ENCODE data around the gene DIS3L2.
"Not testable (repeated sequence)": the region's sequence is repeated elsewhere in the genome, so short reads cannot be mapped to it uniquely, and the experiment has no call there.

Gene DIS3L2

GRCh38 chr2:232377319-232377718, 415.8 kb downstream of the DIS3L2 start:
- no peak for TF ChIP-seq CTCF (IDR thresholded peaks at IDR 0.05; ENCODE audit: low read depth, low read length)
- no peak for DNase-seq (ENCODE audit: extremely low read depth, low read depth)

- TF ChIP-seq CTCF (IDR thresholded peaks at IDR 0.05; ENCODE audit: low read depth, low read length), result no peak
- DNase-seq (ENCODE audit: extremely low read depth, low read depth), result no peak
Observed at GRCh38 chr2:232377841-232378734, 416.6 kb downstream of the DIS3L2 start.

- not testable (repeated sequence) for DNase-seq (ENCODE audit: extremely low read depth, low read depth)
Observed at GRCh38 chr2:232378735-232379151, 417.2 kb downstream of the DIS3L2 start, which contains the start of gene ALPP. TSS of gene ALPP (plus strand) at chr2:232378751. CDS start at chr2:232378803, 52 bp downstream.

GRCh38 chr2:232379610-232380590, 418.4 kb downstream of the DIS3L2 start:
- not testable (repeated sequence) for DNase-seq (ENCODE audit: extremely low read depth, low read depth)

- not testable (repeated sequence) for DNase-seq (ENCODE audit: extremely low read depth, low read depth)
Observed at GRCh38 chr2:232381204-232382031, 419.9 kb downstream of the DIS3L2 start.

- DNase-seq (ENCODE audit: extremely low read depth, low read depth), result no peak
- TF ChIP-seq CTCF (IDR thresholded peaks at IDR 0.05; ENCODE audit: low read depth, low read length), result no peak
Observed at GRCh38 chr2:232382331-232383225, 421.1 kb downstream of the DIS3L2 start.

GRCh38 chr2:232384466-232384865, 423.0 kb downstream of the DIS3L2 start:
- DNase-seq (ENCODE audit: extremely low read depth, low read depth), result no peak
- TF ChIP-seq CTCF (IDR thresholded peaks at IDR 0.05; ENCODE audit: low read depth, low read length), result no peak

GRCh38 chr2:232385058-232385457, 423.5 kb downstream of the DIS3L2 start:
- not testable (repeated sequence) for DNase-seq (ENCODE audit: extremely low read depth, low read depth)

Measured in AG09319 (cell line).